SH-SY5Y (cell line): Measurements from ENCODE around the gene PMF1.

ENCODE experiments used
- GATA2 ChIP-seq: IDR thresholded peaks from 2 replicates; pipeline ENCODE4 v1.6.1; 2011; ENCODE audit warnings: mild to moderate bottlenecking, low read depth, low read length
- GATA3 ChIP-seq: IDR thresholded peaks from 2 replicates; pipeline ENCODE4 v1.6.1; 2011; ENCODE audit warnings: low read depth, mild to moderate bottlenecking, low read length, moderate library complexity

Gene PMF1

DNA sequence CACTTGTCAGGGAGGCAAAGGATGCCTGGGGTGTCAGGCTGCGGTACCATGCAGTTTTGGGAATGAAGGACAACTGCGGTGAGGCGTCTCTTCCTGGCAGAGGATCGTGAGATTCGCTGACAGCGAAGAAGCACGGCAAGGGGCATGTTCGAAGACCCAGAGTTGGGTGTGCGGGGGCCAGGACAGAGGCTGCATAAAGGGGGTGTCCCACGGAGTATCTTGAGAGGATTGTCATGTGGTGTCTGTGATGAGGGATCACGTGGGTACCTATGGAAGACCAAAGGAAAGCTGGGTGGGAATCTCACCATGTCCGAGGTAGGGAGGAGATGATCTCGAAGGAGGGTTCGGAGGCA lies 18.5 kb upstream of the PMF1 start:
- TF ChIP-seq GATA2 (no peak), GATA3 (no peak)

DNA sequence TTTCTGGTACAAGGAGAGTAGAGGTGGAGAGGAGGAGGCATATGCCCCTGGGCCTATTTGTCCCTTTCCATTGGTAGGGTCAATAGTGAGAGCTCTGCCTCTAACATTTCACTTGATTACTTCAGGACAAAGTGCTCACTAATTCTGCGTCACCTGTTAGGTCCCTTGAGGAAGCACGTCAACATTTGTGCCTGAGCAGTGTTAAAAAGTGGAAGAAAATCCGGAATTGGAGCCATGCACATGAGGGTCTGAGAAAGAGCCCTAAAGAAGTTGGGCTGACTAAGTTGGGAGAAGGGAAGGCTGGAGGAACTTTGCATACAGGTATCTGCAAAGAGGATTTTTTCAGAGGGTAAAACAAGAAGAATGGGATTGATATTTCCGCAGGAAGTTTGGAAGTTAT lies 17.0 kb upstream of the PMF1 start:
- TF ChIP-seq GATA2 (no peak), GATA3 (no peak)

DNA sequence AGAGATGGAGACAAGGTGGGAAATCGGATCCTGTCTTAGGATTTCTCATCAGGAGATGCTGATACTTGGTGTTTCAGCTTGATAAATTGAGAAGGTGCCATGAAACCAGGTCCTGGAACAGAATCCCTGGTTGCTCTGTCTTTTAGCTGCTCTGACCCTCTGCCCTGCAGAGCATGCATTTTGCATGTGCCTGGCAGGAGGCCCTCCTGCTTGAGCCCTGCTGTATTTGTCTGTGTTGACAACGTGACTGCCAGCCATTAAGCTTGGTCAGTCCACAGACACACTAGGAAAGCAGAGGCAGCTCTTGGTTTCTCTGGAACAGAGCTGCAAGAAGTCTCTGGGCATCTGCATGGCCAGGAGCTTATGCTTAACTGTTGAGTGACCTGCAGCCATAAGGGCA lies 16.4 kb upstream of the PMF1 start:
- no peak for TF ChIP-seq GATA2
- TF ChIP-seq GATA3, result no peak

DNA sequence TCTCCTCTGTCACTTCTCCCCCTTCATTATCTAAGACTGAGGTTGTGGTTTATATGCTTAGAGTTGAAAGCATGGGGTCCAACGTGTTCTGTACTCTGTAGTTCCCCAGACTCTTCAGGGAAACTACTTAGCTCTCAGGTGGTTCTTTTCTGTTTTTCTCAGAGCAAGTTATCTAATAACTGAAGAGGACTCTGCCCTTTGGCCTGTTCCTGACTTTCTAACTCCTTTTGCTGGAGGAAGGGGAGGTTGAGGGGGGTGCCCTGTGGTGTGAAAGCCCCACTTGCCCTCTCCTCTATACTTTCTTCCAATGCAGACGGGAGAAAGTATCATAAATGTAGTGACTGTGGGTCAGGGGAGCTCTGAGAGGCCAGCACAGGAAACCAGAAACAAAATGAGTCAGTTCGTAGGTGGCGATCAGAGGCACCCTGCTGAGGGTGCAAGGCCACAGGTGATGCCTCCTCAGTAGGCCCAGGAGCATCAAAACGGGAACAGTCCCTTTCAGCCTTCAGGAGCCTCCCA lies 13.9 kb upstream of the PMF1 start:
- TF ChIP-seq GATA2, result no peak
- no peak for TF ChIP-seq GATA3

DNA sequence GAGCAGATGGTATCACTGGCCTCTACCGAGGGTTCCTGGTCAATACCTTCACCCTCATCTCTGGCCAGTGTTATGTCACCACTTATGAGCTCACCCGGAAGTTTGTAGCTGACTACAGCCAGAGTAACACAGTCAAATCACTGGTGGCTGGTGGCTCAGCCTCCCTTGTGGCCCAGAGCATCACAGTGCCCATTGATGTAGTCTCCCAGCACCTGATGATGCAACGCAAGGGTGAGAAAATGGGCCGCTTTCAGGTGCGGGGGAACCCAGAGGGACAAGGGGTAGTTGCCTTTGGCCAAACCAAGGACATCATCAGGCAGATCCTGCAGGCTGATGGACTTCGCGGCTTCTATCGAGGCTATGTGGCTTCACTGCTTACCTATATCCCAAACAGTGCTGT lies 12.8 kb upstream of the PMF1 start:
- TF ChIP-seq GATA2, result no peak
- TF ChIP-seq GATA3, result no peak

DNA sequence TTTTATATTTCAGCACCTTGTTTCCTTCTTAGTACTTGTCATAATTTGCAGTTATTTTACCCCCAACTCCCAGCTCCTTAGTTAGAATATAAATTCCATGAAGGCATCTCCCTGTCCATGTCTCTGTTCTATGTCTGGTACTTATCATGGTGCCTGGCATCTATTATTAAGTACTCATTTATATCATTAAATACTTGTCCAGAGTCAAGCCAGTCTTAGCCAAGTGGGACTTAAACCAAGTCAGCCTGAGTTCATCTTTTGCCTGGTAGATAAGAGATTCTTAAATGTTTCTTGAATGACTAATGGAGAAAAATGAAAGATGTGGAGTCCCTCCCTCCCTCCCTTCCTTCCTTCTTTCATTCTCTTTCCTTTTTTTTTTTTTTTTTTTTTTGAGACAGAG lies 9.5 kb upstream of the PMF1 start:
- TF ChIP-seq GATA2, result no peak
- no peak for TF ChIP-seq GATA3

DNA sequence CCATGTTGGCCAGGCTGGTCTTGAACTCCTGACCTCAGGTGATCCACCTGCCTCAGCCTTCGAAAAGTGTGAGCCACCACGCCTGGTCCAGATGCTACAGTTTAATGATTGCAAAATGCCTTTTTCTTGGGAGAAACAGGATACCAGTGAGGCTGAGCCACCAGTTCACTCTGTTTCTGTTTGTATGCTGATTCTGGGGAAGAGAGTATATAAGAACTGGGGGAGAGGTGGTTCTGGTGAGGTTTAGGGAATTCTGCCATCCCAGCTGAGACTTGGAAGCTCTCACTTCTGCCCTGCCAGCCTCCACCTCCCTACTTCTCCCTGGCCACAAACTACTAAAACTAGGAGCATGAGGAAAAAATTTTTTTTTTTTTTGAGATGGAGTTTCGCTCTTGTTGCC lies 8.1 kb upstream of the PMF1 start:
- TF ChIP-seq GATA2 (no peak), GATA3 (no peak)

DNA sequence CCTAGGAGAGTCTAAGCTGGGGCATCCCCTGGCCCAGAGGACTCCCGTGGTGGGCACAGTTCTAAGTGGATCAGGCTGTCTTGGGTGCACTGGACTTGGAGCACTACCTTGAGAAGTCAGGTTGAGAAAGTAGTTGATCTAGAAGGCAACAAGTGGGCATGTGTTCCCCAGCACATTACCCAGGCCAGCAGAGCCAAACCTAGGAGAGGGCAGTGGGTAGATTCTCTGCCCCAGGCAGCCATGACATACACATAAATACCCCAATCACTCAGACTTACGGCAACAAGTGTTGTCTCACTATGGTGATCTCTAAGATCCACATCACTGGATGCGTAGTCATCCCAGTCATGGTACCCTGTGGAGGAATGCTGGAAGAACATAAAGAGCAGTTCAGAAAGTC lies 1.6 kb upstream of the PMF1 start:
- no peak for TF ChIP-seq GATA2
- TF ChIP-seq GATA3, result no peak

DNA sequence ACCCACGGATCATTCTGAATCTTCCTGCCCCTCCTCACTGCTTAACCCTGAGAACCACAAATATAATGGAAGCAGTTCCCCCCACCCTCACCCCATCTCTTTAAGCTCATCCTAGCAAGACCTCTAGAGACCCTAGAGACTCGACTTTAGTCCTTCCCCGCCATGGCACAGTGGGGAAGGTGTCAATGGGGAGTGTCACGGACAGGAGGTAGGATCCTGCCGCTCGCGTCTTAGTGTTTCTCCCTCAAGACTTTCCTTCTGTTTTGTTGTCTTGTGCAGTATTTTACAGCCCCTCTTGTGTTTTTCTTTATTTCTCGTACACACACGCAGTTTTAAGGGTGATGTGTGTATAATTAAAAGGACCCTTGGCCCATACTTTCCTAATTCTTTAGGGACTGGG lies 677 bp upstream of the PMF1 start:
- TF ChIP-seq GATA2 (no peak), GATA3 (no peak)

DNA sequence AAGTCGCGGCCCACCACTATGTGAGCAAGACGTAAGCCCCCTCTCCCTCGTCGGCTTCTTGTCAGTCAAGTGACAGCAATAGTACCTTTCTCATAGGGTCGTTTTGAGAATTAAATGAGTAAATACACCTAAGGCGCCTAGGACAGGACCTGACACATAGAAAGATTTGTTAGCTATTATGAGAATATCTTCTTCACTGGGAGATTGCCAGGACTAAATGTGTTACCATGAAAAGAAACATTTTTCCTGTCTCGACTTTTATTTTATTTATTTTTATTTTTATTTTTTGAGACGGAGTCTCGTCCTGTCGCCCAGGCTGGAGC lies 798 bp downstream of the PMF1 start:
- no peak for TF ChIP-seq GATA2
- TF ChIP-seq GATA3, result no peak

DNA sequence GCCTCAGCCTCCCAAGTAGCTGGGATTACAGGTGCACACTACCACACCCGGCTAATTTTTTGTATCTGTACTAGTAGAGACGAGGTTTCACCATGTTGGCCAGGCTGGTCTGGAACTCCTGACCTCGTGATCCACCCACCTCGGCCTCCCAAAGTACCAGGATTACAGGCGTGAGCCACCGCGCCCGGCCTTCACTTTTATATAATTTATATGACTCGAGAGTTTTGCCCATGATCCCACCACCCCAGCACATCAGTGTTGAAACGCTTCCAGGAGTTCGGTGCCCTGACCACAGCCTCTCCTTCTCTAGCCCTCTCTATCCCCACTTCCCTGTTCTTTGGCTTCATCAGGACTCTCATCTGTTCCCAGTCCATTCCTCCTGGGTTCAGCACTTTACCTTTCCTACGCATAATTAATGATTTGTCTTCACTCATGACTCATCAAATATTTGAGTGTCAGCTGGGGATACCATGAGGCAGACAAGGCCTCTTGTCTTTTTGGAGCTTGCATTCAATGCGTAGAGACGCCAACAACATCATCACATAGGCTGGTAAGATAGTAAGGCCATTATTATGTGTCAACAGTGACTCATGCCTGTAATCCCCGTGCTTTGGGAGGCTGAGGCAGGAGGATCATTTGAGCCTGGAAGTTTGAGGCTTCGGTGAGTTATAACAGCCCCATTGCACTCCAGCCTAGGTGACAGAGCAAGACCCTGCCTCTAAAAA lies 1.4 kb downstream of the PMF1 start:
- TF ChIP-seq GATA3 (no peak), GATA2 (no peak)

DNA sequence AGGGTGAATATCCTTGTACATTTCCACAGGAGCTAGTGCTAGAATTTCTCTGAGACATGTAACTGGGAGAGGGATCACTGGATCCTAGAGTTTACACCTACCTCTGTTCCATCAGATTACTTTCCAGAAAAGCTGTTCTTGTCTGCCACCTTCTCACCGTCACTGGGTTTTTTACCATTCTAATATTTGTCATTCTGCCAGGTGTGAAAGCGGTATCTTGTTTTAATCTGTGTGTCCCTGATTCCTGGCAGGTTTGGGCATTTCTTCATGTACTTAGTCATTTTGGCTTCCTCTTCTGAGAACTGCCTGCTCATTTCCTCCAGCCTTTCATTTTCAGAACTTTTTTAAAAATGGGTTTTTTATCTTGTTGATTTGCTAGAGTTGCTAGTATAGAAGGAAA lies 5.1 kb downstream of the PMF1 start:
- TF ChIP-seq GATA3 (no peak), GATA2 (no peak)

DNA sequence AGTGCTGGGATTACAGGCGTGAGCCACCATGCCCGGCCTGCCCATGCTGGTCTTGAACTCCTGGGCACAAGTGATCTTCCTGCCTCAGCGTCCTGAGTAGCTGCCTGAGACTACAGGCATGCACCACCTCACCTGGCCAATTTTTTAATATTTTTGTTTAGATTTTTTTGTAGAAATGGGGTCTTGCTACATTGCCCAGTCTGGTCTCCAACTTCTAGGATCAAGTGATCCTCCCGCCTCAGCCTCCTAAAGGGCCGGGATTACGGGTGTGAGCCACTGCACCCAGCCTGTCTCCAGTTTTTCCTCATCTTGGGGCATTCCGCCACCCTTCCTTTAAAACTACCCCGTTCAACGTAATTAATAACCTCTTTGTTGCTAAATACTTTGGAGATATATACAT lies 7.4 kb downstream of the PMF1 start:
- TF ChIP-seq GATA3 (no peak), GATA2 (no peak)

DNA sequence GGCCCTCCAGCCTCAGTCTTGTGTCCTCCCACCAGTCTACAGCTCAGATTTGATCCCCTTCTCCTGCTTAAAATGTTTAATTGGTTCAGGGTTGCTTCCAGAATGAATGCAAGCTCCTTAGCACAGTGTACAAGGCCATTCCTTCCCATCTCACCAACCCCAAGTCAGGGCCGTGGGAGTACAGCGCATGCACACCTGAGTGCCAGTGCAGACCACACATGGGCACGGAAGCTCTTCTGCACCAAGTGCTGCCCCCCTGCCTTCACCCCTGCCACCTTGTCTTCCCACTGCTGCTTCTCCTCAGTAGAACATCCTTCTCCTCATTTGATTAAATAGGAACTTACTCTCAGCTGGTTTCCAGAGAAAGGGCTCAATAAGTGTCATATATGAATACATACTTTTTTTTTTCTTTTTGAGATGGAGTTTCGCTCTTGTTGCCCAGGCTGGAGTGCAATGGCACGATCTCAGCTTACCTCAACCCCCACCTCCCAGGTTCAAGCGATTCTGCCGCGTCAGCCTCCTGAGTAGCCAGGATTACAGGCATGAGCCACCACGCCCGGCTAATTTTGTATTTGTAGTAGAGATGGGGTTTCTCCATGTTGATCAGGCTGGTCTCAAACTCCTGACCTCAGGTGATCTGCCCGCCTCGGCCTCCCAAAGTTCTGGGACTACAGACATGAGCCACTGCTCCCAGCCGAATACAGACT lies 9.3 kb downstream of the PMF1 start:
- TF ChIP-seq GATA3 (no peak), GATA2 (no peak)

DNA sequence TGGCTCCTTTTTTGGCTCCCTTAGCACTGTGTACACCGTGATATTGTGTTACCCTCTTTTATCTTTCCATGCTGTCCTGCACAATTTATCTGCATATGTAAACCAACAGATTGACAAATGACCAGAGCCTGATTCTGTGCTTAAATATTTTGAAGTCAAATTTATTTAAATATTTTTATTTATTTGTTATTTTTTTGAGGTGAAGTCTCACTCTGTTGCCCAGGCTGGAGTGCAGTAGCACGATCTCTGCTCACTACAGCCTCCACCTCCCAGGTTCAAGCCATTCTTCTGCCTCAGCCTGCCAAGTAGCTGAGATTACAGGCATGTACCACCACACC lies 12.8 kb downstream of the PMF1 start:
- no peak for TF ChIP-seq GATA3
- TF ChIP-seq GATA2, result no peak

DNA sequence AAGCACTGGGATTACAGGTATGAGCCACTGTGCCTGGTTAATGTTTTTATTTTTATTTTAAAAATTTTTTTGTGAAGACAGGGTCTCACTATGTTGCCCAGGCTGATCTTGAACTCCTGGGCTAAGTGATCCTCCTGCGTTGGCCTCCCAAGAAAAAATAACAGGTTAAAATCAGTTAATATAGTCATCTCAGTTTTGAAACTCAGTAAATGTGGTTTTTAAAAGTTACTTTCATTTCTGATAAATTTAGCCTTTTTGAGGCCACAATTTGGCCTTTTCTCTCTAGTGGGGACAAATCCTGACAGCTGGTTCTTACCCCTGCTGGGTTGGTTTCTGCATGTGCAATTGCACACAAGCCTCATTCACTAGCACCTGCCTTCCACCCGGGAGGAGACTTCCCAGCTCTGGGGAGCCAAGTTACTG lies 13.3 kb downstream of the PMF1 start:
- TF ChIP-seq GATA2 (no peak), GATA3 (no peak)

DNA sequence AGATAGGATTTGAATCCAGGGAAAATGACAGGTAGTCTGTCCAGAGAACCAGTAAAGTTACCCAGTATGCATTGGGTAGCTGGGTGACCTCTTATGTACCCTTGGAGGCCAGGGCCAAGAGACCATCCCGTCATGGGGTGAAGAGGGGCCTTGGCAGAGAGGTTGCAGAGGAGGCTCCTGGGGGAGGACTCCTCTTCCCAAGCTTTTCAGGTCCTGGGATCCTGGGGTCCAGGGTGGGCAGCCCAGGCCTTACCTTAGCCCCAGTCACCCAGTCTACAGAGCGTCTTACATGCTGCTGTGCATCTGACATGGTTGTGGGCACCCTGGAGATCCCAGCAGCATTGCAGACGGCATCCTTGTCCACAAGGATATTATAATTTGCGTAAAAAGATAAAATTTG lies 14.0 kb downstream of the PMF1 start:
- no peak for TF ChIP-seq GATA3
- no peak for TF ChIP-seq GATA2
